ENCODE measurements around the gene STARD10. TPM values are rescaled to one million over a fixed set of nuclear protein-coding genes. Genes with fewer than 3 reads are reported as not detected.

STARD10 gene
- total RNA-seq, 2 experiments from 2014 or later = 8.1 to 8.6 TPM

DNA sequence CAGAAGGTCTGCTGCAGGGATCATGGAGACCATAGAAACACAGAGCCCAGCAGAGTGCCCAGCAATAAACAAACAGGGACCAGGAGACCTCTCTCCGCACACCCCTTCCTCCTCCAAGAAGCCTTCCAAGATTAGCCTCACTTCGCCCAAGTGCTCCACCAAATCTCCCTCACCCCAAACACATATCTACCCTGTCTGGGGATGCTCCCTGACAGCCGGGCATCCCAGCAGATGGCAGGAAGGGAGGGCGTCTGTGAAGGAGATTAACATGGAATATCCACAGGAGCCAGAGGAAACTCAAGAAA, 68.2 kb downstream of the STARD10 start:
- Mint-ChIP-seq H3K9me3 (no peaks in the 10 kb centered on the region), H3K4me1 (ENCODE audit: low read depth) (peaks cover 15% of the 10 kb centered on the region), H3K27ac (peak overlapping the region; percentile 56), H3K4me3 (no peak overlapping the region), H3K36me3 (ENCODE audit: low read depth) (peaks cover 3% of the 10 kb centered on the region), H3K27me3 (no peaks in the 10 kb centered on the region)
- TF ChIP-seq, protein P1, sequence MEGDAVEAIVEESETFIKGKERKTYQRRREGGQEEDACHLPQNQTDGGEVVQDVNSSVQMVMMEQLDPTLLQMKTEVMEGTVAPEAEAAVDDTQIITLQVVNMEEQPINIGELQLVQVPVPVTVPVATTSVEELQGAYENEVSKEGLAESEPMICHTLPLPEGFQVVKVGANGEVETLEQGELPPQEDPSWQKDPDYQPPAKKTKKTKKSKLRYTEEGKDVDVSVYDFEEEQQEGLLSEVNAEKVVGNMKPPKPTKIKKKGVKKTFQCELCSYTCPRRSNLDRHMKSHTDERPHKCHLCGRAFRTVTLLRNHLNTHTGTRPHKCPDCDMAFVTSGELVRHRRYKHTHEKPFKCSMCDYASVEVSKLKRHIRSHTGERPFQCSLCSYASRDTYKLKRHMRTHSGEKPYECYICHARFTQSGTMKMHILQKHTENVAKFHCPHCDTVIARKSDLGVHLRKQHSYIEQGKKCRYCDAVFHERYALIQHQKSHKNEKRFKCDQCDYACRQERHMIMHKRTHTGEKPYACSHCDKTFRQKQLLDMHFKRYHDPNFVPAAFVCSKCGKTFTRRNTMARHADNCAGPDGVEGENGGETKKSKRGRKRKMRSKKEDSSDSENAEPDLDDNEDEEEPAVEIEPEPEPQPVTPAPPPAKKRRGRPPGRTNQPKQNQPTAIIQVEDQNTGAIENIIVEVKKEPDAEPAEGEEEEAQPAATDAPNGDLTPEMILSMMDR (IDR thresholded peaks at IDR 0.05) = no peak
- CTCF ChIA-PET = interaction anchor here (0.6 to 5.7 kb wide), 36 partner anchors 9 to 459 kb away, joined by 3 to 99 read pairs (median 5); partner anchors contain the start of genes ATG16L2 and STARD10
- POLR2A ChIA-PET = interaction anchor here (0.6 to 4.3 kb wide), 11 partner anchors 21 to 686 kb away, joined by 3 to 43 read pairs (median 3); partner anchors contain the start of genes ATG16L2 and STARD10
- intact Hi-C loops (cut with micrococcal nuclease) = loop anchor here (1.0 kb wide), 1 partner anchor 68 kb away; no protein-coding TSS in a partner anchor
- no peak for ATAC-seq
- no peak for DNase-seq

DNA sequence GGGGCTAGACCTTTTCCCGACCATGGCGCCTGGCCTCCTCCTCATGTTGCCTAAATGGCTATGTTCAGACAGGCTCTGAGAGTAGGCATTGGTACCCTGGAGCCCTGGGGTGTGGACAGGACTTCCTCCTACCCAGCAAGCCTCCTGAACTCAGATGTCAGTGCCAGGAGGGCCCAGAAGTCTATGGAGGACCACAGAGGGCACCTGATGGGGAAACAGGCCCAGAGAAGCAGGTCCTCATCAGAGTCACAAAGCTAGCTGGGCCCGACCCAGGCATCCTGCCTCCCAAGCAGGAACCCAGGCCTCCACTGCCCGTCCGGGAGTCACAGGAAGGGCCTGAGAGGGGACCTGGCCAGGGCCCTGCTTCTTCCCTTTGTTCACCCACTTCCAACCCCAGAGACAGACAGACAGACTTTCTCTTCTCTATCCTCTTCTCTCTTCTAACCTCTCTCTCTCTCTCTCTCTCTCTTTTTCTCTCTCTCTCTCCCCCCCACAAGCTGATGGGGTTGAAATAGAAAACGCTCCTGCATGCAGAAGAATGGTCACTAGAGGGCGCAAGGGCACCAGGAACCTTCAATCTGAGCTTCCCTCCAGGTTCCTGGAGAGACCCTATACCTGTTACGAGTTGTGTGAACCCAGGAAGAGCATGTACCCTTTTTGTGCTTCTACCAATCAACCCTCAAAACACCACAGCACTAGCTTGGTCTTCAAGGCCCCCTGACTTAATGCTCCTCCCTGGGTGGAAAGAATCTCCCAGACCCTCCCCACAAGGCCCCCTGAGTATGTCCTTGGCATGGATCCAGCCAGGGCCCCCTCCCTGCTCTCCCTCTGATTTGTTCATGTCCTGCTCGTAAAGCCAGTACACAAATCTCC, 68.8 kb downstream of the STARD10 start:
- peak; percentile 91 for DNase-seq
- Mint-ChIP-seq H3K27ac (peak overlapping the region; percentile 56), H3K36me3 (ENCODE audit: low read depth) (peaks cover 8% of the 10 kb centered on the region), H3K4me3 (no peak overlapping the region), H3K4me1 (ENCODE audit: low read depth) (peaks cover 21% of the 10 kb centered on the region), H3K9me3 (no peaks in the 10 kb centered on the region), H3K27me3 (no peaks in the 10 kb centered on the region)
- intact Hi-C loops (cut with micrococcal nuclease) = loop anchor here (1.0 kb wide), 1 partner anchor 68 kb away; no protein-coding TSS in a partner anchor
- ChIA-PET POLR2A (interaction anchor here (0.6 to 4.3 kb wide), 12 partner anchors 21 to 686 kb away, joined by 3 to 43 read pairs (median 3); partner anchors contain the start of genes ATG16L2 and STARD10), CTCF (interaction anchor here (0.6 to 5.7 kb wide), 36 partner anchors 10 to 459 kb away, joined by 3 to 99 read pairs (median 5); partner anchors contain the start of genes ATG16L2 and STARD10)
- TF ChIP-seq, protein P1 (IDR thresholded peaks at IDR 0.05) = peak; percentile 84
- ATAC-seq = peak; percentile 31

DNA sequence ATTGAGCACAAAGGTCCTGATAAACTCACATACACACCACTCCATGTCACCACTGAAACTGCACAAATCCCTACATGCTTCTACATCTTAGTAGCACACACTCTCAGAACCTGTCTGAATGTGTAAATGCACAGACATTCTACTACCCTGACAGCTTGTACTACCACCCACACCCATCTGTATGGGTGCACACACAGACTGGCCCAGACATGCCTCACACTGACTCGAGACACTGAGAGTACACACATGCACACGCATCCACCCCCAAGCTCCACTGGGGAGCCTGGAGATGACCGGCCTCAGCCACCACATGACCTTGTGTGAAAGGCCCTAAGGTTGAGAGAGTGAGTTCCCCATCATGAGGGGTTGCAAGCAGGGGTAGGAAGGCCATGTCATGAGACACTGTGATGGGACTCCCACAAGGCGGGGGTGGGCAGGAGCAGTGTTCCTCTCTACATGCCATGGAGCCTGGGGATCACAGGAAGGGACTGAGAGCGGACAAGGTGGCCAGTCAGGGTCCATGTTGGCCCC, 69.8 kb downstream of the STARD10 start:
- H3K9me3 Mint-ChIP-seq = no peaks in the 10 kb centered on the region
- ATAC-seq = no peak
- peaks cover 31% of the 10 kb centered on the region for H3K4me1 Mint-ChIP-seq (ENCODE audit: low read depth)
- TF ChIP-seq, protein P1 (IDR thresholded peaks at IDR 0.05) = no peak
- DNase-seq = no peak
- ChIA-PET POLR2A (interaction anchor here (1.6 to 4.3 kb wide), 3 partner anchors 16 to 90 kb away, joined by 4 to 43 read pairs (median 5); partner anchors contain the start of gene ATG16L2), CTCF (interaction anchor here (0.8 to 5.7 kb wide), 10 partner anchors 8 to 454 kb away, joined by 3 to 99 read pairs (median 12); partner anchors contain the start of genes ATG16L2 and STARD10)
- H3K27ac Mint-ChIP-seq = peak overlapping the region; percentile 70
- H3K27me3 Mint-ChIP-seq = no peaks in the 10 kb centered on the region
- intact Hi-C loops (cut with micrococcal nuclease) = no loop called here
- H3K36me3 Mint-ChIP-seq (ENCODE audit: low read depth) = peaks cover 8% of the 10 kb centered on the region
- no peak overlapping the region for H3K4me3 Mint-ChIP-seq

DNA sequence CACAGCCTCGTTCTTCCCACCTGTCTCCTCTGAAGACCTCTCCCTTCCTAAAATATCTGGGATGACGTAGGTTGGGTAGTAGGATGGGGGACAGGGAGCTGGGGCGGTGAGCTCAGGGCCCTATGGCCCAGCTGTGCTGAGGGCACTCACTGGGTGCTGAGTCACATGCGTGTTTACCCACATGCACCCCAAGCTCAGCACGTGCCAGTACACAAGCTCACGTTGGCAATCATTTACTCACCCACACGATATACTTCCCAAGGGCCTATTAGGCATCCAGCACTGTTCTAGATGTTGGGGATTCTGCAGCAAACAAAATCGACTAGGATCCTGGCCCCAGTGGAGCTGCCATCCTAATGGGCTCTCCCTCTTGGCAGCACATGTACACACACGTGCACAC, 70.3 kb downstream of the STARD10 start:
- CTCF ChIA-PET = interaction anchor here (0.8 to 5.7 kb wide), 7 partner anchors 8 to 455 kb away, joined by 3 to 99 read pairs (median 7); partner anchors contain the start of genes ATG16L2 and STARD10
- TF ChIP-seq, protein P1 (IDR thresholded peaks at IDR 0.05) = no peak
- Mint-ChIP-seq H3K4me3 (no peak overlapping the region), H3K36me3 (ENCODE audit: low read depth) (peaks cover 8% of the 10 kb centered on the region), H3K27me3 (no peaks in the 10 kb centered on the region), H3K27ac (peak overlapping the region; percentile 70), H3K4me1 (ENCODE audit: low read depth) (peaks cover 37% of the 10 kb centered on the region), H3K9me3 (no peaks in the 10 kb centered on the region)
- DNase-seq (no peak), ATAC-seq (no peak)
- POLR2A ChIA-PET = interaction anchor here (1.6 to 4.3 kb wide), 3 partner anchors 17 to 91 kb away, joined by 4 to 43 read pairs (median 5); partner anchors contain the start of gene ATG16L2
- intact Hi-C loops (cut with micrococcal nuclease) = no loop called here
